Right ventricle myocardium inferior (tissue), 1 donor: ENCODE measurements around the gene GATA5. TPM values are rescaled to one million over a fixed set of nuclear protein-coding genes. Genes with fewer than 3 reads are reported as not detected.
"Not testable (repeated sequence)": the region's sequence is repeated elsewhere in the genome, so short reads cannot be mapped to it uniquely, and the experiment has no call there.

Experiments used
- ATAC-seq: fragments of 200-7000 bp; cut with Tn5 transposase; one replicate; pipeline ENCODE4 v1.9.1; 2020; ENCODE audit warnings: mild to moderate bottlenecking, moderate library complexity
- DNase-seq: peaks from one replicate; pipeline ENCODE4 v3.0.0; 2021; ENCODE audit errors: missing footprints
- intact Hi-C: fragments of 100-400 bp; cut with DNase I; formaldehyde crosslinking; loops from one replicate; pipeline ENCODE4 v1.11.0; 2022
- total RNA-seq: library from RNA; stranded (reverse); fragmentation: NEBNext Ultra II Directional; extraction: Animal tissue kit (Norgen Biotek cat#: 25700); gene quantifications from one replicate; pipeline ENCODE4 v1.2.1, GENCODE V29; 2021
- donor health status: DM: no; HTN: yes; CAD: no; lungs with severe emphysema.

Gene GATA5
- total RNA-seq, 1 donor from 2014 or later: 1.7 TPM

GRCh38 chr20:62427172-62428001 is 48.4 kb downstream of the GATA5 start, which contains the start of gene RBBP8NL:
Gene RBBP8NL (minus strand): TSS chr20:62427539. CDS start chr20:62419647, 7,892 bp downstream.
- no peak for ATAC-seq
- no peak for DNase-seq
- intact Hi-C loops: no loop called here

- ATAC-seq: no peak
- no peak for DNase-seq
- intact Hi-C loops: no loop called here
Measured at GRCh38 chr20:62426699-62427131, 49.1 kb downstream of the GATA5 start.

GRCh38 chr20:62426059-62426348 is 49.8 kb downstream of the GATA5 start:
- ATAC-seq, intact Hi-C loops, DNase-seq: not testable (repeated sequence)

- intact Hi-C loops: no loop called here
- ATAC-seq: no peak
- no peak for DNase-seq
Measured at GRCh38 chr20:62425281-62426058, 50.3 kb downstream of the GATA5 start.

GRCh38 chr20:62424249-62425107 is 51.3 kb downstream of the GATA5 start:
- DNase-seq (no peak), ATAC-seq (no peak)
- intact Hi-C loops: no loop called here

GRCh38 chr20:62423326-62423706 is 52.5 kb downstream of the GATA5 start:
- DNase-seq (no peak), ATAC-seq (no peak)
- intact Hi-C loops: no loop called here

- ATAC-seq (no peak), DNase-seq (no peak)
- intact Hi-C loops: no loop called here
Measured at GRCh38 chr20:62422636-62423325, 53.0 kb downstream of the GATA5 start.

- ATAC-seq: no peak
- no peak for DNase-seq
- intact Hi-C loops: no loop called here
Measured at GRCh38 chr20:62421716-62421990, 54.1 kb downstream of the GATA5 start.

- DNase-seq (no peak), ATAC-seq (no peak)
- intact Hi-C loops: no loop called here
Measured at GRCh38 chr20:62420846-62421715, 54.7 kb downstream of the GATA5 start.

- ATAC-seq (no peak), DNase-seq (no peak)
- intact Hi-C loops: no loop called here
Measured at GRCh38 chr20:62419759-62420158, 56.0 kb downstream of the GATA5 start.

GRCh38 chr20:62418709-62419487 is 56.9 kb downstream of the GATA5 start:
- intact Hi-C loops: no loop called here
- ATAC-seq (no peak), DNase-seq (no peak)

GRCh38 chr20:62417981-62418708 is 57.6 kb downstream of the GATA5 start:
- DNase-seq: no peak
- intact Hi-C loops: no loop called here
- ATAC-seq: no peak

- intact Hi-C loops: no loop called here
- no peak for ATAC-seq
- DNase-seq: no peak
Measured at GRCh38 chr20:62416651-62417637, 58.9 kb downstream of the GATA5 start.

GRCh38 chr20:62415354-62416111 is 60.3 kb downstream of the GATA5 start:
- DNase-seq: no peak
- ATAC-seq: no peak
- intact Hi-C loops: no loop called here
